Stimulated activated memory B cell treated with anti-CD40 and anti-IgM and Interleukin-4, amounts not matched to agents 10 μg/mL and 1 μg/mL and 100 μg/mL, for 72 hours (primary cell): ENCODE results near the gene GTF2E1.
"Not testable (repeated sequence)": the region's sequence is repeated elsewhere in the genome, so short reads cannot be mapped to it uniquely, and the experiment has no call there.

Experiments
- ATAC-seq: fragments of 150-1000 bp; cut with Tn5 transposase; 2 replicates; pipeline ENCODE4 v1.10.0; 2021
- H3K27ac Mint-ChIP-seq: one replicate; pipeline ENCODE4 v1.8.0; 2022; ENCODE audit warnings: mild to moderate bottlenecking, mixed read lengths
- H3K27me3 Mint-ChIP-seq: one replicate; pipeline ENCODE4 v1.8.0; 2022; ENCODE audit warnings: mixed read lengths
- H3K36me3 Mint-ChIP-seq: one replicate; pipeline ENCODE4 v1.8.0; 2022; ENCODE audit warnings: mixed read lengths
- H3K4me1 Mint-ChIP-seq: one replicate; pipeline ENCODE4 v1.8.0; 2022; ENCODE audit warnings: mixed read lengths
- H3K4me3 Mint-ChIP-seq: one replicate; pipeline ENCODE4 v1.8.0; 2022; ENCODE audit warnings: mild to moderate bottlenecking, moderate library complexity, mixed read lengths
- H3K9me3 Mint-ChIP-seq: one replicate; pipeline ENCODE4 v1.8.0; 2022; ENCODE audit warnings: mixed read lengths

GTF2E1 gene

GRCh38 chr3:120770891-120771290, 28.3 kb downstream of the GTF2E1 start:
- H3K36me3 Mint-ChIP-seq, result peaks cover 16% of the 10 kb centered on the region
- H3K4me3 Mint-ChIP-seq, result no peak overlapping the region

GRCh38 chr3:120772081-120772480, 29.5 kb downstream of the GTF2E1 start:
- no peak for ATAC-seq

More at GRCh38 chr3:120770891-120771290, 28.3 kb downstream of the GTF2E1 start:
- no peak overlapping the region for H3K27ac Mint-ChIP-seq
- peaks cover 21% of the 10 kb centered on the region for H3K4me1 Mint-ChIP-seq
- no peaks in the 10 kb centered on the region for H3K9me3 Mint-ChIP-seq
- no peaks in the 10 kb centered on the region for H3K27me3 Mint-ChIP-seq
- no peak for ATAC-seq

GRCh38 chr3:120773932-120774331, 31.4 kb downstream of the GTF2E1 start:
- no peaks in the 10 kb centered on the region for H3K4me1 Mint-ChIP-seq
- H3K27me3 Mint-ChIP-seq, result no peaks in the 10 kb centered on the region
- H3K4me3 Mint-ChIP-seq, result no peak overlapping the region
- no peak overlapping the region for H3K27ac Mint-ChIP-seq
- H3K36me3 Mint-ChIP-seq, result peaks cover 13% of the 10 kb centered on the region
- no peak for ATAC-seq
- H3K9me3 Mint-ChIP-seq, result no peaks in the 10 kb centered on the region

More at GRCh38 chr3:120772081-120772480, 29.5 kb downstream of the GTF2E1 start:
- Mint-ChIP-seq H3K4me3 (no peak overlapping the region), H3K9me3 (no peaks in the 10 kb centered on the region), H3K27me3 (no peaks in the 10 kb centered on the region), H3K27ac (no peak overlapping the region), H3K4me1 (peaks cover 9% of the 10 kb centered on the region), H3K36me3 (peaks cover 16% of the 10 kb centered on the region)

- Mint-ChIP-seq H3K27me3 (no peaks in the 10 kb centered on the region), H3K36me3 (peaks cover 27% of the 10 kb centered on the region), H3K27ac (no peak overlapping the region), H3K4me1 (peaks cover 5% of the 10 kb centered on the region), H3K4me3 (no peak overlapping the region), H3K9me3 (no peaks in the 10 kb centered on the region)
- ATAC-seq, result no peak
Observed at GRCh38 chr3:120775411-120775810, 32.9 kb downstream of the GTF2E1 start.

GRCh38 chr3:120778776-120779175, 36.2 kb downstream of the GTF2E1 start:
- Mint-ChIP-seq H3K9me3 (no peaks in the 10 kb centered on the region), H3K4me3 (no peak overlapping the region), H3K36me3 (peaks cover 41% of the 10 kb centered on the region), H3K27ac (no peak overlapping the region), H3K27me3 (no peaks in the 10 kb centered on the region), H3K4me1 (peaks cover 12% of the 10 kb centered on the region)
- no peak for ATAC-seq

GRCh38 chr3:120780977-120781376, 38.4 kb downstream of the GTF2E1 start:
- peak; percentile 92 for ATAC-seq
- Mint-ChIP-seq H3K27me3 (no peaks in the 10 kb centered on the region), H3K4me1 (peaks cover 14% of the 10 kb centered on the region), H3K27ac (peak overlapping the region; percentile 44), H3K4me3 (no peak overlapping the region), H3K9me3 (no peaks in the 10 kb centered on the region), H3K36me3 (peaks cover 48% of the 10 kb centered on the region)

GRCh38 chr3:120785832-120786231, 43.3 kb downstream of the GTF2E1 start:
- Mint-ChIP-seq H3K4me1 (peaks cover 18% of the 10 kb centered on the region), H3K36me3 (peaks cover 28% of the 10 kb centered on the region)
- ATAC-seq, H3K9me3 Mint-ChIP-seq, H3K27ac Mint-ChIP-seq, H3K4me3 Mint-ChIP-seq, H3K27me3 Mint-ChIP-seq: not testable (repeated sequence)

GRCh38 chr3:120791010-120791409, 48.5 kb downstream of the GTF2E1 start:
- Mint-ChIP-seq H3K27ac (no peak overlapping the region), H3K9me3 (no peaks in the 10 kb centered on the region), H3K27me3 (no peaks in the 10 kb centered on the region), H3K4me3 (no peak overlapping the region), H3K36me3 (no peaks in the 10 kb centered on the region), H3K4me1 (peaks cover 10% of the 10 kb centered on the region)
- no peak for ATAC-seq

GRCh38 chr3:120791913-120792312, 49.4 kb downstream of the GTF2E1 start:
- H3K4me1 Mint-ChIP-seq, result peaks cover under 1% of the 10 kb centered on the region
- no peak overlapping the region for H3K4me3 Mint-ChIP-seq
- ATAC-seq, result no peak
- no peak overlapping the region for H3K27ac Mint-ChIP-seq
- no peaks in the 10 kb centered on the region for H3K36me3 Mint-ChIP-seq
- no peaks in the 10 kb centered on the region for H3K27me3 Mint-ChIP-seq
- no peaks in the 10 kb centered on the region for H3K9me3 Mint-ChIP-seq

GRCh38 chr3:120793601-120794000, 51.1 kb downstream of the GTF2E1 start:
- Mint-ChIP-seq H3K4me1 (no peaks in the 10 kb centered on the region), H3K27ac (no peak overlapping the region), H3K4me3 (no peak overlapping the region), H3K36me3 (no peaks in the 10 kb centered on the region), H3K27me3 (no peaks in the 10 kb centered on the region), H3K9me3 (no peaks in the 10 kb centered on the region)
- no peak for ATAC-seq

GRCh38 chr3:120795017-120795648, 52.6 kb downstream of the GTF2E1 start:
- no peaks in the 10 kb centered on the region for H3K4me1 Mint-ChIP-seq
- no peak overlapping the region for H3K4me3 Mint-ChIP-seq
- H3K27ac Mint-ChIP-seq, result no peak overlapping the region
- H3K27me3 Mint-ChIP-seq, result no peaks in the 10 kb centered on the region
- no peaks in the 10 kb centered on the region for H3K9me3 Mint-ChIP-seq
- peak; percentile 91 for ATAC-seq
- H3K36me3 Mint-ChIP-seq, result no peaks in the 10 kb centered on the region

- Mint-ChIP-seq H3K27me3 (no peaks in the 10 kb centered on the region), H3K27ac (no peak overlapping the region), H3K36me3 (no peaks in the 10 kb centered on the region), H3K9me3 (no peaks in the 10 kb centered on the region), H3K4me1 (no peaks in the 10 kb centered on the region), H3K4me3 (no peak overlapping the region)
- ATAC-seq, result no peak
Observed at GRCh38 chr3:120795959-120796358, 53.4 kb downstream of the GTF2E1 start.

- no peaks in the 10 kb centered on the region for H3K9me3 Mint-ChIP-seq
- no peak overlapping the region for H3K27ac Mint-ChIP-seq
- no peaks in the 10 kb centered on the region for H3K27me3 Mint-ChIP-seq
- H3K4me3 Mint-ChIP-seq, result no peak overlapping the region
- H3K36me3 Mint-ChIP-seq, result no peaks in the 10 kb centered on the region
- ATAC-seq, result no peak
- H3K4me1 Mint-ChIP-seq, result no peaks in the 10 kb centered on the region
Observed at GRCh38 chr3:120796976-120797375, 54.4 kb downstream of the GTF2E1 start.

GRCh38 chr3:120797857-120798256, 55.3 kb downstream of the GTF2E1 start:
- Mint-ChIP-seq H3K9me3 (no peaks in the 10 kb centered on the region), H3K4me3 (no peak overlapping the region), H3K27ac (no peak overlapping the region), H3K4me1 (no peaks in the 10 kb centered on the region), H3K36me3 (no peaks in the 10 kb centered on the region), H3K27me3 (no peaks in the 10 kb centered on the region)
- ATAC-seq, result no peak

- H3K36me3 Mint-ChIP-seq, result no peaks in the 10 kb centered on the region
- no peak for ATAC-seq
- no peak overlapping the region for H3K27ac Mint-ChIP-seq
- no peaks in the 10 kb centered on the region for H3K4me1 Mint-ChIP-seq
- H3K4me3 Mint-ChIP-seq, result no peak overlapping the region
- H3K27me3 Mint-ChIP-seq, result no peaks in the 10 kb centered on the region
- no peaks in the 10 kb centered on the region for H3K9me3 Mint-ChIP-seq
Observed at GRCh38 chr3:120798346-120798745, 55.8 kb downstream of the GTF2E1 start.

- Mint-ChIP-seq H3K4me1 (no peaks in the 10 kb centered on the region), H3K27me3 (peaks cover 4% of the 10 kb centered on the region), H3K27ac (no peak overlapping the region)
Observed at GRCh38 chr3:120800625-120801024, 58.1 kb downstream of the GTF2E1 start.

More at GRCh38 chr3:120800625-120801024, 58.1 kb downstream of the GTF2E1 start:
- Mint-ChIP-seq H3K4me3 (no peak overlapping the region), H3K36me3 (no peaks in the 10 kb centered on the region), H3K9me3 (no peaks in the 10 kb centered on the region)
- no peak for ATAC-seq
